Endodermal cell (in vitro differentiated cells): ENCODE results near the gene SLC36A3. TPM values are rescaled to one million over a fixed set of nuclear protein-coding genes. Genes with fewer than 3 reads are reported as not detected.
"Not testable (repeated sequence)": the region's sequence is repeated elsewhere in the genome, so short reads cannot be mapped to it uniquely, and the experiment has no call there.

Experiments used
- DNase-seq: peaks from one replicate; pipeline ENCODE4 v3.0.0-alpha.2; 2017
- H3K27ac ChIP-seq: 2 replicates; pipeline ENCODE4 v1.5.1; 2013; ENCODE audit warnings: mild to moderate bottlenecking, low read depth, low read length, moderate library complexity
- H3K27me3 ChIP-seq: 2 replicates; pipeline ENCODE4 v1.6.1; 2013; ENCODE audit warnings: mild to moderate bottlenecking, low read length, moderate library complexity; ENCODE audit not compliant: insufficient read depth, control insufficient read depth, poor library complexity, severe bottlenecking
- H3K36me3 ChIP-seq: 2 replicates; pipeline ENCODE4 v1.7.0; 2013; ENCODE audit warnings: mild to moderate bottlenecking, low read length, moderate library complexity; ENCODE audit not compliant: control insufficient read depth, insufficient read depth
- H3K4me1 ChIP-seq: one replicate; pipeline ENCODE4 v1.7.0; 2013; ENCODE audit warnings: low read length; ENCODE audit not compliant: control insufficient read depth, insufficient read depth
- H3K4me3 ChIP-seq: 2 replicates; pipeline ENCODE4 v1.5.1; 2013; ENCODE audit warnings: mild to moderate bottlenecking, low read length, moderate library complexity
- H3K9ac ChIP-seq: 2 replicates; pipeline ENCODE4 v1.6.1; 2013; ENCODE audit warnings: mild to moderate bottlenecking, low read length, moderate library complexity; ENCODE audit not compliant: poor library complexity, severe bottlenecking; ENCODE audit errors: extremely low read depth
- H3K9me3 ChIP-seq: 2 replicates; pipeline ENCODE4 v1.6.1; 2013; ENCODE audit warnings: mild to moderate bottlenecking, low read length, moderate library complexity; ENCODE audit not compliant: control insufficient read depth
- H3K27ac Mint-ChIP-seq: 2 replicates; pipeline ENCODE4 v1.8.0; 2020; ENCODE audit warnings: mixed read lengths
- H3K27me3 Mint-ChIP-seq: 2 replicates; pipeline ENCODE4 v1.8.0; 2021; ENCODE audit warnings: mild to moderate bottlenecking, mixed read lengths; ENCODE audit not compliant: insufficient read depth
- H3K36me3 Mint-ChIP-seq: 2 replicates; pipeline ENCODE4 v1.8.0; 2020; ENCODE audit warnings: low read depth, mixed read lengths
- H3K4me1 Mint-ChIP-seq: 2 replicates; pipeline ENCODE4 v1.8.0; 2020; ENCODE audit warnings: mixed read lengths
- H3K4me3 Mint-ChIP-seq: 2 replicates; pipeline ENCODE4 v1.8.0; 2020; ENCODE audit warnings: mild to moderate bottlenecking, moderate library complexity, mixed read lengths
- H3K9me3 Mint-ChIP-seq: 2 replicates; pipeline ENCODE4 v1.8.0; 2020; ENCODE audit warnings: mild to moderate bottlenecking, mixed read lengths
- WGBS, 2 experiments: methylation state at CpG; one replicate each; pipeline versions ENCODE4 v1.1.5 to v1.1.7; 2013; ENCODE audit warnings: missing lambda C conversion rate in 2 of 2, mixed read lengths in 1 of 2; ENCODE audit not compliant: insufficient coverage in 1 of 2, insufficient read length in 1 of 2; 5-methylcytosine and 5-hydroxymethylcytosine counted together
- total RNA-seq, 2 donors: library from RNA; stranded (reverse); fragmentation: NEBNext Ultra II Directional in 1 of 2; extraction: Animal tissue kit (Norgen Biotek cat#: 25700) in 1 of 2; gene quantifications; 2 replicates in 1 of 2; 3 replicates in 1 of 2; pipeline ENCODE4 v1.2.1, GENCODE V29; 2021
- TF ChIP-seq, protein P1 (sequence below): fragments of 200-600 bp; sonication (generic); conservative IDR thresholded peaks from 2 replicates; pipeline ENCODE4 v1.5.0; 2021; ENCODE audit warnings: antibody characterized with exemption, mild to moderate bottlenecking

The SLC36A3 gene
- total RNA-seq, 2 donors from 2014 or later = not detected

DNA sequence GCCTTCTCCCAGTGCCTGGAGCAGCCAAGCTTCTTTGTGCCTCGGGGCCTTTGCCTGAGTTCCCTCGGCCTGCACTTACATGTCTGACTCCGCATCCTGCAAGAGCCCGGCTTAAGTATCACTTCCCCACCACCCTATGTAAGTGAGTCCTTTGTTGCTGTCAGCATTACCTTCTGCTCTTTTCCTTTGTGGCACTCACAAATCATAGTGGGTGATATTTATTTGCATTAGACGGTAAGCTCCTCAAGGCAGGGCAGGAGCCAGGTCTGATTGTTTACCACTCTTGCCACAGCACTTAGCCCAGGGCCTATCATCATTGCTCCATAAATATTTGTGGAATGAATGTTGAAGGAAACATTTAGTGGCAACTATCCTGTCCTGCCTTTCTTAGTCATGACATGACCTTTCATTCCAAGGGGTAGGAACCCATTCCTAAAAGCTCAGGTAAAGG is 45.8 kb downstream of the SLC36A3 start:
- DNase-seq = no peak
- TF ChIP-seq, protein P1, sequence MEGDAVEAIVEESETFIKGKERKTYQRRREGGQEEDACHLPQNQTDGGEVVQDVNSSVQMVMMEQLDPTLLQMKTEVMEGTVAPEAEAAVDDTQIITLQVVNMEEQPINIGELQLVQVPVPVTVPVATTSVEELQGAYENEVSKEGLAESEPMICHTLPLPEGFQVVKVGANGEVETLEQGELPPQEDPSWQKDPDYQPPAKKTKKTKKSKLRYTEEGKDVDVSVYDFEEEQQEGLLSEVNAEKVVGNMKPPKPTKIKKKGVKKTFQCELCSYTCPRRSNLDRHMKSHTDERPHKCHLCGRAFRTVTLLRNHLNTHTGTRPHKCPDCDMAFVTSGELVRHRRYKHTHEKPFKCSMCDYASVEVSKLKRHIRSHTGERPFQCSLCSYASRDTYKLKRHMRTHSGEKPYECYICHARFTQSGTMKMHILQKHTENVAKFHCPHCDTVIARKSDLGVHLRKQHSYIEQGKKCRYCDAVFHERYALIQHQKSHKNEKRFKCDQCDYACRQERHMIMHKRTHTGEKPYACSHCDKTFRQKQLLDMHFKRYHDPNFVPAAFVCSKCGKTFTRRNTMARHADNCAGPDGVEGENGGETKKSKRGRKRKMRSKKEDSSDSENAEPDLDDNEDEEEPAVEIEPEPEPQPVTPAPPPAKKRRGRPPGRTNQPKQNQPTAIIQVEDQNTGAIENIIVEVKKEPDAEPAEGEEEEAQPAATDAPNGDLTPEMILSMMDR = no peak
- no peak overlapping the region for H3K4me3 Mint-ChIP-seq

DNA sequence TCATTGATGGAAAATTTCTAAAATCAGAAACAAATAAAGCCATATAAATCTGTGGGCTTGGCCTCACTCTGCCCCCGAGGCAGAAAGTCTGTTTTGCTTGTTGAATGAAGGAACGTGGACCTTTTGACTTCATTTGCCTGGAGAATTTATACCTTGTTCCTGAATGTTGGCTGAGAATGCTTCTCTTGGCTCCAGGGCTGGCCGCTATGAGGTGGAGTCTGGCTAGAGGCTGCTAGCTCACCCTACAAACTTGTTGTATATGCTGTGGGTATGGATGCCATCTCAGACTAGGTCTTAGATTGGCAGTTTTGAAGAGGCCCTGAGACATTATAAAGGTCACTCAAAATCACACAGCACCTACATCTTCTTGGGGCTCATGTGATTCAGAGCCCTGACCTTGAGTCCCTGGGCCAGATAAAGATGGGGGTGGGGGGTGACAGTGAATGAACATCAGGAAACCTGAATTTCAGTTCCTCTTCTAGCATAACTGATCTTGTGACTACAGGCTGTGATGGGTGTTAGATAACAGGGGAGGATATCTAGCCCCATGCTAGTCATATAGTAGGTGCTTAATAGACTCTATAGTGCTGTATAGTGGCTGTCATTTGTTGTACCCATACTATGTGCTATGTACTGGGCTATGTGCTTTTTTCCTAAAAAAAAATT is 47.8 kb downstream of the SLC36A3 start:
- H3K4me3 Mint-ChIP-seq = no peak overlapping the region
- peaks cover 43% of the 10 kb centered on the region for H3K4me1 Mint-ChIP-seq
- Histone ChIP-seq H3K27me3 (no peaks in the 10 kb centered on the region), H3K9me3 (no peaks in the 10 kb centered on the region), H3K4me1 (no peaks in the 10 kb centered on the region), H3K4me3 (no peak overlapping the region), H3K36me3 (peaks cover 9% of the 10 kb centered on the region), H3K27ac (no peak overlapping the region), H3K9ac (no peak overlapping the region)
- no peaks in the 10 kb centered on the region for H3K27me3 Mint-ChIP-seq
- DNase-seq = no peak
- no peak overlapping the region for H3K27ac Mint-ChIP-seq
- no peaks in the 10 kb centered on the region for H3K9me3 Mint-ChIP-seq
- peaks cover 9% of the 10 kb centered on the region for H3K36me3 Mint-ChIP-seq
- TF ChIP-seq, protein P1 = no peak
- WGBS, 2 experiments = 91% methylated on average over 3 of the region's 3 CpGs; no CpG with 5 or more reads in 1 of the 2 experiments

More for the DNA sequence above, 45.8 kb downstream of the SLC36A3 start:
- no peak overlapping the region for H3K27ac ChIP-seq
- Mint-ChIP-seq H3K9me3 (no peaks in the 10 kb centered on the region), H3K27ac (peak overlapping the region; percentile 52), H3K27me3 (no peaks in the 10 kb centered on the region), H3K4me1 (peaks cover 41% of the 10 kb centered on the region), H3K36me3 (peaks cover 14% of the 10 kb centered on the region)
- H3K27me3 ChIP-seq = no peaks in the 10 kb centered on the region
- H3K9me3 ChIP-seq = no peaks in the 10 kb centered on the region
- WGBS, 2 experiments = 93% methylated on average over 5 of the region's 5 CpGs; no CpG with 5 or more reads in 1 of the 2 experiments
- H3K36me3 ChIP-seq = peaks cover 17% of the 10 kb centered on the region
- no peak overlapping the region for H3K9ac ChIP-seq
- H3K4me1 ChIP-seq = no peaks in the 10 kb centered on the region
- no peak overlapping the region for H3K4me3 ChIP-seq

DNA sequence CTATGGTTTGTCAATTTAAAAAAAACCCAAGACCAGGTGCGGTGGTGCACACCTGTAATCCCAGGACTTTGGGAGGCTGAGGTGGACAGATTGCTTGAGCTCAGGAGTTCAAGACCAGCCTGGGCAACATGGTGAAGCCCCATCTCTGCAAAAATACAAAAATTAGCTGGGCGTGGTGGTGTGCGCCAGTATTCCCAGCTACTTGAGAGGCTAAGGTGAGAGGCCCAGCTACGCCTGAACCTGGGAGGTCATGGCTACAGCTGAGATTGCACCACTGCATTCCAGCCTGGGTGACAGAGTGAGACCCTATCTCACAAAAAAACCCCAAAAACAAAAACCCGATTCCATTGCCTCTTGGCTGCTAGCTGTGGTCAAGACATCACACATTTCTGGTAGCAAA is 48.6 kb downstream of the SLC36A3 start:
- DNase-seq, H3K9me3 Mint-ChIP-seq, H3K27me3 Mint-ChIP-seq, H3K4me1 ChIP-seq, H3K27ac ChIP-seq, H3K9ac ChIP-seq, H3K36me3 Mint-ChIP-seq, H3K27ac Mint-ChIP-seq, H3K9me3 ChIP-seq, H3K36me3 ChIP-seq, H3K27me3 ChIP-seq, H3K4me3 Mint-ChIP-seq: not testable (repeated sequence)
- H3K4me3 ChIP-seq = peak overlapping the region; percentile 98
- 91 to 96% methylated on average over 5 of the region's 5 CpGs for WGBS, 2 experiments
- H3K4me1 Mint-ChIP-seq = peaks cover 49% of the 10 kb centered on the region
